Measurements from ENCODE around the gene LRRC28.
"Not testable (repeated sequence)": the region's sequence is repeated elsewhere in the genome, so short reads cannot be mapped to it uniquely, and the experiment has no call there.

LRRC28 gene

GRCh38 chr15:99250857-99251841 is at the start of gene LRRC28:
Gene LRRC28, plus strand, starts transcription at chr15:99251481. Its CDS starts 4,477 bp downstream, at chr15:99255958.
- Histone ChIP-seq H3K4me3 (peak within 1 kb of the TSS; percentile 61 to 87 (median 78)), H3K27ac (peak within 1 kb of the TSS; percentile 73 to 94 (median 90))

- Histone ChIP-seq H3K4me3 (no peak overlapping the region), H3K27ac (no peak overlapping the region)
These were observed 49.1 kb upstream of the LRRC28 start for GRCh38 chr15:99202176-99202552.

- Histone ChIP-seq H3K4me3 (no peak overlapping the region), H3K27ac (no peak overlapping the region)
These were observed 43.6 kb upstream of the LRRC28 start for GRCh38 chr15:99207672-99208071.

- no peak overlapping the region for H3K27ac ChIP-seq
These were observed 42.0 kb upstream of the LRRC28 start for GRCh38 chr15:99209326-99209725.

GRCh38 chr15:99210334-99210733 is 40.9 kb upstream of the LRRC28 start:
- H3K27ac ChIP-seq: no peak overlapping the region
- no peak overlapping the region for H3K4me3 ChIP-seq

More at GRCh38 chr15:99209326-99209725, 42.0 kb upstream of the LRRC28 start:
- no peak overlapping the region for H3K4me3 ChIP-seq

- H3K27ac ChIP-seq: no peak overlapping the region
These were observed 39.4 kb upstream of the LRRC28 start for GRCh38 chr15:99211926-99212325.

GRCh38 chr15:99212406-99212805 is 38.9 kb upstream of the LRRC28 start:
- Histone ChIP-seq H3K27ac (no peak overlapping the region), H3K4me3 (no peak overlapping the region)

More at GRCh38 chr15:99211926-99212325, 39.4 kb upstream of the LRRC28 start:
- H3K4me3 ChIP-seq: no peak overlapping the region

GRCh38 chr15:99213187-99213811 is 38.0 kb upstream of the LRRC28 start:
- Histone ChIP-seq H3K4me3 (no peak overlapping the region), H3K27ac (no peak overlapping the region)

- no peak overlapping the region for H3K4me3 ChIP-seq
These were observed 26.7 kb upstream of the LRRC28 start for GRCh38 chr15:99224372-99225214.

GRCh38 chr15:99226802-99227201 is 24.5 kb upstream of the LRRC28 start:
- Histone ChIP-seq H3K4me3 (no peak overlapping the region), H3K27ac (no peak overlapping the region)

More at GRCh38 chr15:99224372-99225214, 26.7 kb upstream of the LRRC28 start:
- no peak overlapping the region for H3K27ac ChIP-seq

- Histone ChIP-seq H3K27ac (no peak overlapping the region), H3K4me3 (no peak overlapping the region)
These were observed 23.0 kb upstream of the LRRC28 start for GRCh38 chr15:99228120-99228770.

GRCh38 chr15:99230867-99231266 is 20.4 kb upstream of the LRRC28 start:
- Histone ChIP-seq H3K27ac (no peak overlapping the region), H3K4me3 (no peak overlapping the region)

- Histone ChIP-seq H3K27ac (no peak overlapping the region), H3K4me3 (no peak overlapping the region)
These were observed 18.5 kb upstream of the LRRC28 start for GRCh38 chr15:99232740-99233139.

- not testable (repeated sequence) for H3K27ac ChIP-seq, H3K4me3 ChIP-seq
These were observed 17.1 kb upstream of the LRRC28 start for GRCh38 chr15:99234160-99234559.

- no peak overlapping the region for H3K27ac ChIP-seq
- no peak overlapping the region for H3K4me3 ChIP-seq
These were observed 12.4 kb upstream of the LRRC28 start for GRCh38 chr15:99238849-99239248.

- no peak overlapping the region for H3K4me3 ChIP-seq
- no peak overlapping the region for H3K27ac ChIP-seq
These were observed 11.6 kb upstream of the LRRC28 start for GRCh38 chr15:99239545-99240198.

- no peak overlapping the region for H3K4me3 ChIP-seq
- H3K27ac ChIP-seq: no peak overlapping the region
These were observed 9.5 kb upstream of the LRRC28 start for GRCh38 chr15:99241752-99242151.

GRCh38 chr15:99244306-99244705 is 7.0 kb upstream of the LRRC28 start:
- H3K27ac ChIP-seq: no peak overlapping the region

GRCh38 chr15:99247062-99247461 is 4.2 kb upstream of the LRRC28 start:
- Histone ChIP-seq H3K27ac (no peak overlapping the region), H3K4me3 (no peak overlapping the region)

More at GRCh38 chr15:99244306-99244705, 7.0 kb upstream of the LRRC28 start:
- H3K4me3 ChIP-seq: no peak overlapping the region

All from skin epidermis (tissue), 12 donors.